Activated naive CD4-positive, alpha-beta T cell treated with anti-CD3 and anti-CD28 coated beads for 36 hours (primary cell): ENCODE data around the gene SYNDIG1. TPM values are rescaled to one million over a fixed set of nuclear protein-coding genes. Genes with fewer than 3 reads are reported as not detected.

Source experiments
- CTCF ChIA-PET: fragments of 350-600 bp; sonication (Branson Sonifier 250); formaldehyde crosslinking; loops from one replicate; lab custom pipeline; 2021; ENCODE audit warnings: antibody characterized with exemption; lab: Charles Lee
- DNase-seq: peaks from one replicate; pipeline ENCODE4 v3.0.0-alpha.2; 2020
- H3K27ac Mint-ChIP-seq: one replicate; pipeline ENCODE4 v1.8.0; 2021; ENCODE audit warnings: mild to moderate bottlenecking, mixed read lengths
- H3K27me3 Mint-ChIP-seq: one replicate; pipeline ENCODE4 v1.8.0; 2021; ENCODE audit warnings: low read depth, mixed read lengths
- H3K36me3 Mint-ChIP-seq: one replicate; pipeline ENCODE4 v1.8.0; 2021; ENCODE audit warnings: low read depth, mixed read lengths
- H3K4me1 Mint-ChIP-seq: one replicate; pipeline ENCODE4 v1.8.0; 2021; ENCODE audit warnings: low read depth, mixed read lengths
- H3K4me3 Mint-ChIP-seq: one replicate; pipeline ENCODE4 v1.8.0; 2021; ENCODE audit warnings: mild to moderate bottlenecking, moderate library complexity, mixed read lengths
- H3K9me3 Mint-ChIP-seq: one replicate; pipeline ENCODE4 v1.8.0; 2021; ENCODE audit warnings: mixed read lengths
- intact Hi-C: fragments of 100-400 bp; cut with micrococcal nuclease; formaldehyde crosslinking; loops from one replicate; pipeline ENCODE4 v1.15.1; 2023
- total RNA-seq, 2 experiments: library from RNA; stranded (reverse); gene quantifications; one replicate each; pipeline ENCODE4 v1.2.3, GENCODE V29; 2021

SYNDIG1 gene
- total RNA-seq, 2 experiments from 2014 or later = not detected

GRCh38 chr20:24673678-24674570, 204.5 kb downstream of the SYNDIG1 start:
- Mint-ChIP-seq H3K36me3 (no peaks in the 10 kb centered on the region), H3K4me3 (no peak overlapping the region), H3K27ac (no peak overlapping the region), H3K4me1 (no peaks in the 10 kb centered on the region), H3K27me3 (no peaks in the 10 kb centered on the region), H3K9me3 (no peaks in the 10 kb centered on the region)
- CTCF ChIA-PET = no interaction called here
- DNase-seq = no peak
- intact Hi-C loops = no loop called here

- Mint-ChIP-seq H3K9me3 (no peaks in the 10 kb centered on the region), H3K27me3 (no peaks in the 10 kb centered on the region), H3K4me1 (no peaks in the 10 kb centered on the region), H3K36me3 (no peaks in the 10 kb centered on the region), H3K27ac (no peak overlapping the region), H3K4me3 (no peak overlapping the region)
- intact Hi-C loops = no loop called here
- CTCF ChIA-PET = no interaction called here
- DNase-seq = no peak
Observed at GRCh38 chr20:24674921-24675605, 205.6 kb downstream of the SYNDIG1 start.

- Mint-ChIP-seq H3K4me3 (no peak overlapping the region), H3K27ac (no peak overlapping the region), H3K4me1 (no peaks in the 10 kb centered on the region), H3K9me3 (no peaks in the 10 kb centered on the region), H3K36me3 (no peaks in the 10 kb centered on the region), H3K27me3 (no peaks in the 10 kb centered on the region)
- DNase-seq = no peak
- CTCF ChIA-PET = interaction anchor here (0.6 kb wide), 1 partner anchor 1075 kb away, joined by 4 read pairs; no protein-coding TSS in a partner anchor
- intact Hi-C loops = no loop called here
Observed at GRCh38 chr20:24675651-24676352, 206.4 kb downstream of the SYNDIG1 start.

- H3K36me3 Mint-ChIP-seq = no peaks in the 10 kb centered on the region
- CTCF ChIA-PET = no interaction called here
- DNase-seq = no peak
- intact Hi-C loops = no loop called here
- H3K9me3 Mint-ChIP-seq = no peaks in the 10 kb centered on the region
- no peaks in the 10 kb centered on the region for H3K4me1 Mint-ChIP-seq
- no peaks in the 10 kb centered on the region for H3K27me3 Mint-ChIP-seq
- H3K27ac Mint-ChIP-seq = no peak overlapping the region
- H3K4me3 Mint-ChIP-seq = no peak overlapping the region
Observed at GRCh38 chr20:24676353-24676977, 207.0 kb downstream of the SYNDIG1 start.

- CTCF ChIA-PET = no interaction called here
- intact Hi-C loops = no loop called here
- Mint-ChIP-seq H3K4me1 (no peaks in the 10 kb centered on the region), H3K36me3 (no peaks in the 10 kb centered on the region), H3K4me3 (no peak overlapping the region), H3K9me3 (no peaks in the 10 kb centered on the region), H3K27ac (no peak overlapping the region), H3K27me3 (no peaks in the 10 kb centered on the region)
- DNase-seq = no peak
Observed at GRCh38 chr20:24676978-24677370, 207.5 kb downstream of the SYNDIG1 start.

GRCh38 chr20:24677626-24678315, 208.3 kb downstream of the SYNDIG1 start:
- CTCF ChIA-PET = no interaction called here
- no peaks in the 10 kb centered on the region for H3K4me1 Mint-ChIP-seq
- no peak for DNase-seq

GRCh38 chr20:24678351-24679106, 209.1 kb downstream of the SYNDIG1 start:
- H3K27me3 Mint-ChIP-seq = no peaks in the 10 kb centered on the region
- H3K27ac Mint-ChIP-seq = no peak overlapping the region
- no peaks in the 10 kb centered on the region for H3K9me3 Mint-ChIP-seq
- H3K4me3 Mint-ChIP-seq = no peak overlapping the region
- no peaks in the 10 kb centered on the region for H3K36me3 Mint-ChIP-seq
- CTCF ChIA-PET = no interaction called here
- intact Hi-C loops = no loop called here
- no peak for DNase-seq
- no peaks in the 10 kb centered on the region for H3K4me1 Mint-ChIP-seq

More at GRCh38 chr20:24677626-24678315, 208.3 kb downstream of the SYNDIG1 start:
- H3K36me3 Mint-ChIP-seq = no peaks in the 10 kb centered on the region
- H3K27ac Mint-ChIP-seq = no peak overlapping the region
- intact Hi-C loops = no loop called here
- H3K9me3 Mint-ChIP-seq = no peaks in the 10 kb centered on the region
- no peaks in the 10 kb centered on the region for H3K27me3 Mint-ChIP-seq
- H3K4me3 Mint-ChIP-seq = no peak overlapping the region

- H3K27me3 Mint-ChIP-seq = no peaks in the 10 kb centered on the region
- no peaks in the 10 kb centered on the region for H3K4me1 Mint-ChIP-seq
- no peak overlapping the region for H3K4me3 Mint-ChIP-seq
- intact Hi-C loops = no loop called here
- CTCF ChIA-PET = no interaction called here
- H3K27ac Mint-ChIP-seq = no peak overlapping the region
- DNase-seq = no peak
- H3K36me3 Mint-ChIP-seq = no peaks in the 10 kb centered on the region
- H3K9me3 Mint-ChIP-seq = no peaks in the 10 kb centered on the region
Observed at GRCh38 chr20:24679448-24680047, 210.1 kb downstream of the SYNDIG1 start.

- H3K36me3 Mint-ChIP-seq = no peaks in the 10 kb centered on the region
- intact Hi-C loops = no loop called here
- no peak overlapping the region for H3K27ac Mint-ChIP-seq
- H3K9me3 Mint-ChIP-seq = no peaks in the 10 kb centered on the region
- DNase-seq = no peak
- H3K4me3 Mint-ChIP-seq = no peak overlapping the region
- CTCF ChIA-PET = no interaction called here
- H3K27me3 Mint-ChIP-seq = no peaks in the 10 kb centered on the region
- H3K4me1 Mint-ChIP-seq = no peaks in the 10 kb centered on the region
Observed at GRCh38 chr20:24681634-24682495, 212.4 kb downstream of the SYNDIG1 start.

- no peak for DNase-seq
- H3K27ac Mint-ChIP-seq = no peak overlapping the region
- H3K4me3 Mint-ChIP-seq = no peak overlapping the region
- no peaks in the 10 kb centered on the region for H3K36me3 Mint-ChIP-seq
- H3K9me3 Mint-ChIP-seq = no peaks in the 10 kb centered on the region
- intact Hi-C loops = no loop called here
- CTCF ChIA-PET = no interaction called here
- H3K4me1 Mint-ChIP-seq = no peaks in the 10 kb centered on the region
- no peaks in the 10 kb centered on the region for H3K27me3 Mint-ChIP-seq
Observed at GRCh38 chr20:24682496-24682985, 213.1 kb downstream of the SYNDIG1 start.
